GM20000 (cell line): ENCODE data around the gene NRSN2.
A peak's percentile ranks its signal among the peaks of the same experiment; 100 is the strongest.
"Not testable (repeated sequence)": the region's sequence is repeated elsewhere in the genome, so short reads cannot be mapped to it uniquely, and the experiment has no call there.

ENCODE experiments used
- DNase-seq: peaks from one replicate; pipeline ENCODE4 v3.0.0; 2012; ENCODE audit warnings: low spot score
- CTCF ChIP-seq: IDR thresholded peaks from 2 replicates; pipeline ENCODE4 v1.5.1; 2012; ENCODE audit warnings: mild to moderate bottlenecking, control low read depth; ENCODE audit errors: extremely low read depth, missing control alignments

NRSN2 gene

GRCh38 chr20:375265-375889 is 28.5 kb downstream of the NRSN2 start:
- DNase-seq, result no peak
- TF ChIP-seq CTCF, result no peak

GRCh38 chr20:376089-376488 is 29.2 kb downstream of the NRSN2 start:
- no peak for DNase-seq
- TF ChIP-seq CTCF, result no peak

- no peak for TF ChIP-seq CTCF
- no peak for DNase-seq
These were observed 29.8 kb downstream of the NRSN2 start for GRCh38 chr20:376750-377149.

GRCh38 chr20:377578-377977 is 30.7 kb downstream of the NRSN2 start:
- not testable (repeated sequence) for DNase-seq

GRCh38 chr20:378961-379336 is 32.0 kb downstream of the NRSN2 start:
- TF ChIP-seq CTCF, result no peak
- no peak for DNase-seq

- peak; percentile 9 for TF ChIP-seq CTCF
- DNase-seq, result peak; percentile 78
These were observed 34.1 kb downstream of the NRSN2 start for GRCh38 chr20:380763-381580.

- no peak for TF ChIP-seq CTCF
- peak; percentile 93 for DNase-seq
These were observed 34.8 kb downstream of the NRSN2 start for GRCh38 chr20:381581-382290.
